Measurements from ENCODE around the gene MYL5. TPM values are rescaled to one million over a fixed set of nuclear protein-coding genes. Genes with fewer than 3 reads are reported as not detected.

Gene MYL5
- total and polyA plus RNA-seq, 2 of the 13 experiments (the other 11 are each of a cell fraction or from before 2014, with no cell fraction given), result 6.5 to 16.0 TPM

- 11% methylated on average over 6 of the region's 17 CpGs for WGBS (ENCODE audit: low lambda C conversion rate)
These were observed 19.4 kb upstream of the MYL5 start for GRCh38 chr4:654871-655463.

More at GRCh38 chr4:654871-655463, 19.4 kb upstream of the MYL5 start:
- no TSS peak for BruUV-seq (replicated peaks)
- H3K9ac ChIP-seq (ENCODE audit: insufficient read depth, low read depth, low read length), result no peak overlapping the region
- CTCF ChIA-PET (ENCODE audit: low intra/inter-chr PET ratio, low total read pairs), result no interaction called here
- in situ Hi-C loops (cut with HindIII; ENCODE audit: extremely low pct_ligation_motif_present, low pct_unique_long_range_greater_than_20kb), result no loop called here
- POLR2A ChIA-PET, result no interaction called here
- no peaks in the 10 kb centered on the region for H3K36me3 ChIP-seq (replicated peaks in 1 of 2; ENCODE audit: control insufficient read depth in 1 of 2, insufficient read depth in 2 of 2, low read length in 2 of 2)
- H3K27ac ChIP-seq (ENCODE audit: extremely low read length, insufficient read depth, low read length), result no peak overlapping the region
- no peaks in the 10 kb centered on the region for H3K9me3 ChIP-seq (ENCODE audit: low read length)
- no peaks in the 10 kb centered on the region for H4K20me1 ChIP-seq (ENCODE audit: insufficient read depth, low read length)
- peak overlapping the region; percentile 72 for H3K4me2 ChIP-seq (ENCODE audit: low read depth, low read length)
- FAIRE-seq (no peak), DNase-seq (ENCODE audit: low spot score) (no peak), ATAC-seq (peak; percentile 8)
- no peak for TF ChIP-seq ZNF776 (CRISPR knock-in tag; IDR thresholded peaks at IDR 0.05)
- no peak for TF ChIP-seq SP2 (CRISPR knock-in tag; IDR thresholded peaks at IDR 0.05)
- TF ChIP-seq, protein P1, sequence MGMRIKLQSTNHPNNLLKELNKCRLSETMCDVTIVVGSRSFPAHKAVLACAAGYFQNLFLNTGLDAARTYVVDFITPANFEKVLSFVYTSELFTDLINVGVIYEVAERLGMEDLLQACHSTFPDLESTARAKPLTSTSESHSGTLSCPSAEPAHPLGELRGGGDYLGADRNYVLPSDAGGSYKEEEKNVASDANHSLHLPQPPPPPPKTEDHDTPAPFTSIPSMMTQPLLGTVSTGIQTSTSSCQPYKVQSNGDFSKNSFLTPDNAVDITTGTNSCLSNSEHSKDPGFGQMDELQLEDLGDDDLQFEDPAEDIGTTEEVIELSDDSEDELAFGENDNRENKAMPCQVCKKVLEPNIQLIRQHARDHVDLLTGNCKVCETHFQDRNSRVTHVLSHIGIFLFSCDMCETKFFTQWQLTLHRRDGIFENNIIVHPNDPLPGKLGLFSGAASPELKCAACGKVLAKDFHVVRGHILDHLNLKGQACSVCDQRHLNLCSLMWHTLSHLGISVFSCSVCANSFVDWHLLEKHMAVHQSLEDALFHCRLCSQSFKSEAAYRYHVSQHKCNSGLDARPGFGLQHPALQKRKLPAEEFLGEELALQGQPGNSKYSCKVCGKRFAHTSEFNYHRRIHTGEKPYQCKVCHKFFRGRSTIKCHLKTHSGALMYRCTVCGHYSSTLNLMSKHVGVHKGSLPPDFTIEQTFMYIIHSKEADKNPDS (CRISPR knock-in tag; IDR thresholded peaks at IDR 0.05), result 0 out of 2 replicates have a peak, but pooled peaks have one; percentile 5
- no peak for TF ChIP-seq ZFP41 (CRISPR knock-in tag; IDR thresholded peaks at IDR 0.05; ENCODE audit: borderline replicate concordance)
- no peak for TF ChIP-seq ZBED4 (CRISPR knock-in tag; IDR thresholded peaks at IDR 0.05; ENCODE audit: borderline replicate concordance)
- TF ChIP-seq SP5 (CRISPR knock-in tag; IDR thresholded peaks at IDR 0.05; ENCODE audit: borderline replicate concordance, low read depth), result 0 out of 2 replicates have a peak, but pooled peaks have one; percentile 8
- TF ChIP-seq NRL (CRISPR knock-in tag; IDR thresholded peaks at IDR 0.05; ENCODE audit: borderline replicate concordance), result 0 out of 2 replicates have a peak, but pooled peaks have one; percentile 13
- 0 out of 2 replicates have a peak, but pooled peaks have one; percentile 18 for TF ChIP-seq ZNF563 (CRISPR knock-in tag; IDR thresholded peaks at IDR 0.05)
- TF ChIP-seq MTERF4 (CRISPR knock-in tag; IDR thresholded peaks at IDR 0.05), result peak; percentile 10; the same call in 1 of the 2 replicates
- TF ChIP-seq, protein P2, sequence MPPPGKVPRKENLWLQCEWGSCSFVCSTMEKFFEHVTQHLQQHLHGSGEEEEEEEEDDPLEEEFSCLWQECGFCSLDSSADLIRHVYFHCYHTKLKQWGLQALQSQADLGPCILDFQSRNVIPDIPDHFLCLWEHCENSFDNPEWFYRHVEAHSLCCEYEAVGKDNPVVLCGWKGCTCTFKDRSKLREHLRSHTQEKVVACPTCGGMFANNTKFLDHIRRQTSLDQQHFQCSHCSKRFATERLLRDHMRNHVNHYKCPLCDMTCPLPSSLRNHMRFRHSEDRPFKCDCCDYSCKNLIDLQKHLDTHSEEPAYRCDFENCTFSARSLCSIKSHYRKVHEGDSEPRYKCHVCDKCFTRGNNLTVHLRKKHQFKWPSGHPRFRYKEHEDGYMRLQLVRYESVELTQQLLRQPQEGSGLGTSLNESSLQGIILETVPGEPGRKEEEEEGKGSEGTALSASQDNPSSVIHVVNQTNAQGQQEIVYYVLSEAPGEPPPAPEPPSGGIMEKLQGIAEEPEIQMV (CRISPR knock-in tag; IDR thresholded peaks at IDR 0.05; ENCODE audit: low read depth), result no peak
- peak; percentile 25; the same call in 1 of the 2 replicates for TF ChIP-seq ZNF572 (CRISPR knock-in tag; IDR thresholded peaks at IDR 0.05)
- no peak for TF ChIP-seq ATF7 (IDR thresholded peaks at IDR 0.05)
- no peak for TF ChIP-seq ATF7 (CRISPR knock-in tag; IDR thresholded peaks at IDR 0.05)
- 0 out of 2 replicates have a peak, but pooled peaks have one; percentile 18 for TF ChIP-seq ZNF713 (CRISPR knock-in tag; IDR thresholded peaks at IDR 0.05)
- TF ChIP-seq ZNF234 (CRISPR knock-in tag; conservative IDR thresholded peaks at IDR 0.05), result no peak
- peak overlapping the region in 1 of 3 experiments; percentile 53; a peak in 1 of 6 replicates for H3K4me3 ChIP-seq (replicated peaks in 1 of 3; ENCODE audit: insufficient read depth in 1 of 3, low read depth in 2 of 3, low read length in 3 of 3)
- peaks cover 69% of the 10 kb centered on the region for H3K4me1 ChIP-seq (ENCODE audit: insufficient read depth, low read length)
- intact Hi-C loops (cut with micrococcal nuclease; ENCODE audit: unreplicated experiment), result no loop called here
- no peak overlapping the region for H2AFZ ChIP-seq (ENCODE audit: low read length)
- peaks cover 12 to 50% of the 10 kb centered on the region in 2 experiments for H3K27me3 ChIP-seq (ENCODE audit: control insufficient read depth in 1 of 2, insufficient read depth in 2 of 2, low read length in 2 of 2)
- H3K79me2 ChIP-seq (ENCODE audit: insufficient read depth, low read length), result no peaks in the 10 kb centered on the region
